Measurements from ENCODE around the gene PRKAA2. TPM values are rescaled to one million over a fixed set of nuclear protein-coding genes. Genes with fewer than 3 reads are reported as not detected.

The PRKAA2 gene
- total RNA-seq, 1 experiment from 2014 or later = 4.5 TPM

DNA sequence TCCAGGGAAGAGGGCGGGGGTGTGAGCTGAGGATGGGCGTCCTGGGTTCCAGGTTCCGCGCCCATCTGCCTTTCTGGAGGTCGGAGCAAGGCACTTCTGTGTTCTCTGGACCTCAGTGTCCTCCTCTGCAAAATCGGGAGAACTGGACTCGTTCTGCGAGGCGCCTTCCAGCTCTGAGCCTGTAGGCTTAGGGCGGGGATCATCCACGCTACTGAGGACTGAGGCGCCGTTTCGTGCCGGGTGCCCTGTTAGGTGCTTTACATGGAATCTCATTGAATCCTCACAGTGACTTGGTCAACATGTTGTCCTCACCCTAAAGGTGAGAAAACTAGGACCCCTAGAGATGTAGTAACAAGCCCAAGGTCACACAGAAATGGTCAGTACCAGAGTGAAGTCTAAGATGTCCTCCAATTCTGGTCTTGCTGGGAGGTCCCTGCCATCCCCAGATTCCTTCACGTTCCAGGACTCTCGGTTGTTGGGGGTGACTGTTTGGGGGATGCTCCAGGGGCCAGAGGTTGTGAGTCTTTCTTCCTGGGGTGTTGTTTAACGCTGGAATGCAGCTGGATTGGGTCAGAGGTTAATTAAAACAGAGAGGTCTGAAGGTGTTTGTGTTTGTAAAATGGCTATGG is 677 bp downstream of the PRKAA2 start:
- POLR2A ChIA-PET (ENCODE audit: unreplicated experiment) = no interaction called here
- BruUV-seq (replicated peaks) = no TSS peak
- H3K4me1 ChIP-seq (ENCODE audit: insufficient read depth, low read length) = peaks cover 13% of the 10 kb centered on the region
- no peaks in the 10 kb centered on the region for H3K27me3 ChIP-seq (ENCODE audit: low read length)
- CTCF ChIA-PET = no interaction called here
- intact Hi-C loops (cut with micrococcal nuclease) = loop anchor here (2.0 to 10.0 kb wide), 5 partner anchors 19 to 1431 kb away; partner anchors contain the start of gene USP24
- ATAC-seq (peak; percentile 51), DNase-seq (peak; percentile 44)
- no peaks in the 10 kb centered on the region for H4K20me1 ChIP-seq (ENCODE audit: low read length)
- TF ChIP-seq EZH2phosphoT487 (IDR thresholded peaks at IDR 0.05; ENCODE audit: borderline replicate concordance, low read length) (no peak), CTCF (conservative IDR thresholded peaks at IDR 0.05; ENCODE audit: low read depth, low read length) (no peak)
- peak overlapping the region; percentile 86 for H3K4me2 ChIP-seq (ENCODE audit: low read length)
- H3K9ac ChIP-seq (ENCODE audit: low read length) = peak overlapping the region; percentile 75
- peaks cover 45% of the 10 kb centered on the region for H3K79me2 ChIP-seq (ENCODE audit: low read length)
- peak overlapping the region; percentile 99 for H2AFZ ChIP-seq (ENCODE audit: low read length)
- no peaks in the 10 kb centered on the region for H3K9me2 ChIP-seq (replicated peaks; ENCODE audit: low read length)
- peak overlapping the region; percentile 82 for H3K4me3 ChIP-seq (ENCODE audit: low read length)
- H3K9me3 ChIP-seq (ENCODE audit: low read length) = no peaks in the 10 kb centered on the region
- H3K27ac ChIP-seq (ENCODE audit: low read length) = no peak overlapping the region
- H3F3A ChIP-seq (ENCODE audit: low read length, unreplicated experiment) = no peaks in the 10 kb centered on the region
- H3K36me3 ChIP-seq (ENCODE audit: low read depth, low read length) = no peaks in the 10 kb centered on the region

- Histone ChIP-seq H3K4me3 (ENCODE audit: low read length) (peak overlapping the region; percentile 82), H3K36me3 (ENCODE audit: low read depth, low read length) (no peaks in the 10 kb centered on the region), H3K27me3 (ENCODE audit: low read length) (no peaks in the 10 kb centered on the region), H3K4me1 (ENCODE audit: insufficient read depth, low read length) (peaks cover 13% of the 10 kb centered on the region), H3K9me2 (replicated peaks; ENCODE audit: low read length) (no peaks in the 10 kb centered on the region), H3K9ac (ENCODE audit: low read length) (peak overlapping the region; percentile 75; the same call in 1 of the 2 replicates), H3K4me2 (ENCODE audit: low read length) (peak overlapping the region; percentile 86), H3K9me3 (ENCODE audit: low read length) (no peaks in the 10 kb centered on the region), H4K20me1 (ENCODE audit: low read length) (no peaks in the 10 kb centered on the region), H2AFZ (ENCODE audit: low read length) (no peak overlapping the region), H3K27ac (ENCODE audit: low read length) (no peak overlapping the region), H3F3A (ENCODE audit: low read length, unreplicated experiment) (no peaks in the 10 kb centered on the region), H3K79me2 (ENCODE audit: low read length) (peaks cover 52% of the 10 kb centered on the region)
- no TSS peak for BruUV-seq (replicated peaks)
- ATAC-seq (no peak), DNase-seq (no peak)
- CTCF ChIA-PET = no interaction called here
- POLR2A ChIA-PET (ENCODE audit: unreplicated experiment) = no interaction called here
- TF ChIP-seq CTCF (conservative IDR thresholded peaks at IDR 0.05; ENCODE audit: low read depth, low read length) = no peak
- no peak for TF ChIP-seq EZH2 (IDR thresholded peaks at IDR 0.05; ENCODE audit: low read length, unreplicated experiment)
- TF ChIP-seq EZH2phosphoT487 (IDR thresholded peaks at IDR 0.05; ENCODE audit: borderline replicate concordance, low read length) = no peak
- intact Hi-C loops (cut with micrococcal nuclease) = loop anchor here (2.0 to 10.0 kb wide), 4 partner anchors 41 to 1432 kb away; partner anchors contain the start of gene USP24
These were observed 1.5 kb downstream of the PRKAA2 start for GRCh38 chr1:56646611-56647010.

- no peak for DNase-seq
- BruUV-seq (replicated peaks) = no TSS peak
- Histone ChIP-seq H3K4me1 (ENCODE audit: insufficient read depth, low read length) (peaks cover 13% of the 10 kb centered on the region), H3K79me2 (ENCODE audit: low read length) (peaks cover 52% of the 10 kb centered on the region), H3K4me2 (ENCODE audit: low read length) (peak overlapping the region; percentile 86), H4K20me1 (ENCODE audit: low read length) (no peaks in the 10 kb centered on the region), H3K36me3 (ENCODE audit: low read depth, low read length) (no peaks in the 10 kb centered on the region), H3K9me2 (replicated peaks; ENCODE audit: low read length) (no peaks in the 10 kb centered on the region), H2AFZ (ENCODE audit: low read length) (no peak overlapping the region), H3K27ac (ENCODE audit: low read length) (no peak overlapping the region), H3F3A (ENCODE audit: low read length, unreplicated experiment) (no peaks in the 10 kb centered on the region), H3K27me3 (ENCODE audit: low read length) (no peaks in the 10 kb centered on the region), H3K9ac (ENCODE audit: low read length) (no peak overlapping the region), H3K4me3 (ENCODE audit: low read length) (peak overlapping the region; percentile 82; the same call in 1 of the 2 replicates), H3K9me3 (ENCODE audit: low read length) (no peaks in the 10 kb centered on the region)
- TF ChIP-seq EZH2 (IDR thresholded peaks at IDR 0.05; ENCODE audit: low read length, unreplicated experiment) (no peak), EZH2phosphoT487 (IDR thresholded peaks at IDR 0.05; ENCODE audit: borderline replicate concordance, low read length) (no peak), CTCF (conservative IDR thresholded peaks at IDR 0.05; ENCODE audit: low read depth, low read length) (no peak)
- CTCF ChIA-PET = no interaction called here
- no peak for ATAC-seq
- POLR2A ChIA-PET (ENCODE audit: unreplicated experiment) = no interaction called here
- intact Hi-C loops (cut with micrococcal nuclease) = loop anchor here (2.0 to 10.0 kb wide), 4 partner anchors 40 to 1432 kb away; partner anchors contain the start of gene USP24
These were observed 2.0 kb downstream of the PRKAA2 start for GRCh38 chr1:56647106-56647505.
